ENCODE results near the gene SMYD3. TPM values are rescaled to one million over a fixed set of nuclear protein-coding genes. Genes with fewer than 3 reads are reported as not detected.
"Not testable (repeated sequence)": the region's sequence is repeated elsewhere in the genome, so short reads cannot be mapped to it uniquely, and the experiment has no call there.

The SMYD3 gene
- total RNA-seq, 2 donors from 2014 or later = 23.8 to 34.0 TPM

DNA sequence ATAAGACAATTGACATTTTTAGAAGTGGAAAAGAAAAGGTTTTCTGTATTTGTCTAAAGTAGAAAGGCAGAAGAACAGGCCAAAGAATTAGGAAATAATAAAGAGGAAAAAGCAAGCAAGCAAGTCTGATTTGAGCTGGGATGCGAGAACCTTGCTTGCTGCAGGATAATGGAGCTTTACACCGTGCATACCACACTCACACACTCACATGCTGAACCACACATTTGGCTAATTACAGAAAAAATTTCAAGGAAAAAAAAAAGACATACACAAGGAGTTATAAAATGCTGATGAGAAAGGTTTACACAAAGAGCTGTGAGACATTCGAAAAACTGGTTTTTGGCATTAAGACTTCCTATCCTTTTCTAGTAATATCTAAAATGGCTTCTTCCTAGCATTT is 758.4 kb downstream of the SMYD3 start:
- no peak overlapping the region for H3K4me3 Mint-ChIP-seq
- no peak for ATAC-seq (replicated peaks)
- H3K36me3 Mint-ChIP-seq (ENCODE audit: low read depth) = peaks cover 29% of the 10 kb centered on the region
- H3K27ac Mint-ChIP-seq = no peak overlapping the region
- peaks cover 14% of the 10 kb centered on the region for H3K9me3 Mint-ChIP-seq
- H3K27me3 Mint-ChIP-seq = no peaks in the 10 kb centered on the region
- H3K4me1 Mint-ChIP-seq = no peaks in the 10 kb centered on the region

DNA sequence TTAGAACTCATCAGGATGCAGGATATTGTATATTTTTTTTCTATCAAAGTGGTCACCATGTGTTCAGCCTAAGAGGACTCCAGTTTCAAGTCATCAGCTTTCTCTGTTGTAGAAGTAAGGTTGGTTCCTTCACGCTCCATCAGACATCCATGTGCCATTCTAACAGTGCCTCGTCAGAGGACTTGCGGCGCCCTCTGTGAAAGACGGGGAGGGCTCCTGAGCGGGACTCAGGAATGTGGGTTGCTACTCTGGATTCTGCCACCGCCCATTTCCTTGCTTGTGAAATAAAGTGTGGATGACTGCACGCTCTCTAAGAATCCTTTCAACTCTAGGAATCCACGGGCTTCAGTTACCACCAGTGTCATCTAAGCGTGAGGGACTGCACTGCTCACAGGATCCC is 758.8 kb downstream of the SMYD3 start:
- Mint-ChIP-seq H3K27ac (no peak overlapping the region), H3K27me3 (no peaks in the 10 kb centered on the region), H3K4me3 (no peak overlapping the region), H3K9me3 (peaks cover 14% of the 10 kb centered on the region), H3K36me3 (ENCODE audit: low read depth) (peaks cover 29% of the 10 kb centered on the region), H3K4me1 (no peaks in the 10 kb centered on the region)
- no peak for ATAC-seq (replicated peaks)

DNA sequence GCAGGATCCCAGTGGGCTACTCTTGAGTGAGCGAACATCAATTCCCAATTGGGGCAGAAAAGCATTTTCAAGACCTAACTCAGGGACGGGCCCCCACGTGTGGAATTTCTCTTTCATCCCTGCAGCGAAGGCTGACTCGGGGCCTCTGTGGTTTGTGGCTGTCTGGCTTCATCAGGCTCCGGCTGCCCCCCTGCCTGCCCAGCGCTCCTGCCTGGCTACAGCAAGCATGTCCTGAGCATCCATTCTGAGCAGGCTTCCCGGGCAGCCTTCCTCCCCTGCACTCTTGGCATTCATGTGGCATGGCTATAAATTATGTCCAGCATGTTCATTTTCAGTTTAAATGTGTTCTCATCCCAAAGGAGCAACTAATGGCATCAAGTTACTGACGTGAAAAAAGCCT is 764.2 kb downstream of the SMYD3 start:
- Mint-ChIP-seq H3K27ac (no peak overlapping the region), H3K4me3 (no peak overlapping the region), H3K9me3 (peaks cover 10% of the 10 kb centered on the region), H3K36me3 (ENCODE audit: low read depth) (peaks cover 11% of the 10 kb centered on the region), H3K4me1 (no peaks in the 10 kb centered on the region), H3K27me3 (no peaks in the 10 kb centered on the region)
- no peak for ATAC-seq (replicated peaks)

DNA sequence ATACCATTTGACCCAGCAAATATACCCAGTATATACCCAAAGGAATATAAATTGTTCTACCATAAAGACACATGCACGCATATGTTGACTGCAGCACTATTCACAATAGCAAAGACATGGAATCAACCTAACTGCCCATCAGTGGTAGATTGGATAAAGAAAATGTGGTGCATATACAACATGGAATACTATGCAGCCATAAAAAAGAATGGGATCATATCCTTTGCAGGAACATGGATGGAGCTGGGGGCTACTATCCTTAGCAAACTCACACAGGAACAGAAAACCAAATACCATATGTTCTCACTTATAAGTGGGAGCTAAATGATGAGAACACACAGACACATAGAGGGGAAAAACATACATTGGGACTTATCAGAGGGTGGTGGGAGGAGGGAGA is 766.7 kb downstream of the SMYD3 start:
- not testable (repeated sequence) for H3K27me3 Mint-ChIP-seq; H3K4me3 Mint-ChIP-seq; H3K36me3 Mint-ChIP-seq (ENCODE audit: low read depth); H3K4me1 Mint-ChIP-seq; H3K27ac Mint-ChIP-seq; H3K9me3 Mint-ChIP-seq; ATAC-seq (replicated peaks)

DNA sequence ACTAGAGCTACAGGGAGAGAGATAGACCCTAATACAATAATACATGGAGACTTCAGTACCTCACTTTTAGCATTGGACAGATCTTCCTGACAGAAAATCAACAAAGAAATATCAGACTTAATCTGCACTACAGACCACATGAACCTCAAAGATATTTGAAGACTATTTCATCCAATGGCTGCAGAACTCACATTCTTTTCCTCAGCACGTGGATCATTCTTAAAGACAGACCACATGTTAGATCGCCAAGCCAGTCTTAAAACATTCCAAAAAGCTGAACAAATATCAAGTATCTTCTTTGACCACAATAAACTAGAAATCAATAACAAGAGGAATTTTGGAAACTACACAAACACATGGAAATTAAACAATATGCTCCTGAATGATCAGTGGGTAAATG is 776.3 kb downstream of the SMYD3 start:
- no peak for ATAC-seq (replicated peaks)
- Mint-ChIP-seq H3K27ac (no peak overlapping the region), H3K4me3 (no peak overlapping the region), H3K9me3 (peaks cover 36% of the 10 kb centered on the region), H3K36me3 (ENCODE audit: low read depth) (no peaks in the 10 kb centered on the region), H3K4me1 (no peaks in the 10 kb centered on the region), H3K27me3 (no peaks in the 10 kb centered on the region)

DNA sequence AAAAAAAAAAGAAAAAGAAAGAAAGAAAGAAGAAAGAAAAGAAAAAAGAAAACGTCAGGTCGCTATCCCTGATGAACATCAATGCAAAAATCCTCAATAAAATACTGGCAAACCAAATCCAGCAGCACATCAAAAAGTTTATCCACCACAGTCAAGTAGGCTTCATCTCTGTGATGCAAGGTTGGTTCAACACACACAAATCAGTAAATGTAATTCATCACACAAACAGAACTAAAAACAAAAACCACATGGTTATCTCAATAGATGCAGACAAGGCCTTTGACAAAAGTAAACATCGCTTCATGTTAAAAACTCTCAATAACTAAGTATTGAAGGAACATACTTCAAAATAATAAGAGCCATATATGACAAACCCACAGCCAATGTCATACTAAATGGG is 779.0 kb downstream of the SMYD3 start:
- H3K4me3 Mint-ChIP-seq; ATAC-seq (replicated peaks); H3K36me3 Mint-ChIP-seq (ENCODE audit: low read depth); H3K27ac Mint-ChIP-seq; H3K4me1 Mint-ChIP-seq; H3K27me3 Mint-ChIP-seq: not testable (repeated sequence)
- peaks cover 39% of the 10 kb centered on the region for H3K9me3 Mint-ChIP-seq

DNA sequence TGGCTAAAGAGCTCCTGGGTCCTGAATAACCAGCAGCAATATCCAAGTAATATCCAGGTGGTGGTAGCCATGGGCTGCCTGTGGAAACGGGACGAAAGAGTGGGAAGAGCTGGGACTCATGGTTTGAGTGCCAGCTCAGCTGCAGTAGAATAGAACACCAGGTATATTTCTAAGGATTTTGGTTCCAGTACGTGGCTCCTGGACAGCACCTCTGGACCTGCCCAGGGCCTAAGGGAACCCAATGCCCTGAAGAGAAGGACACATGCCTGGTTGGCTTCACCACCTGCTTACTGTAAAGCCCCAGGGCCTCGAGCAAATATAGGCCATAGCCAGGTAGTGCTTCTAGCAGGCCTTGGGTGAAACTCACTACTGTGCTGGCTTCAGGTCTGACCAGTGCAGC is 785.6 kb downstream of the SMYD3 start:
- Mint-ChIP-seq H3K4me3 (no peak overlapping the region), H3K27ac (no peak overlapping the region), H3K4me1 (no peaks in the 10 kb centered on the region), H3K9me3 (peaks cover 18% of the 10 kb centered on the region), H3K36me3 (ENCODE audit: low read depth) (no peaks in the 10 kb centered on the region), H3K27me3 (no peaks in the 10 kb centered on the region)
- ATAC-seq (replicated peaks) = no peak

DNA sequence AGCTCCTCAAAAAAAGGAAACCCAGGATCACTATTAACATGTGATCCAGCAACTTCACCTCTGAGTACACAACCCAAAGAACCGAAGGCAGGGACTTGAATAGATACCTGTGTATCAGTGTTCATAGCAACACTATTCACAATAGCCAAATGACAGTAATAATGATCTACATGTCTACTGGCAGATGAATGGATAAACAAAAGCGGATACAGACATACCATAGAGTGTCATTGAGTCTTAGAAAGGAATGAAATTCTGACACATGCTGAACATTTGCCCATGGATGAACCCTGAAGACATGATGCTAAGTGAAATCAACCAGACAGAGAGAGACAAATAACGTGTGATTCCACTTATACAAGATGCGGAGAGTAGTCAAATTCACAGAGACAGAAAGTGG is 788.1 kb downstream of the SMYD3 start:
- Mint-ChIP-seq H3K27ac (no peak overlapping the region), H3K4me3 (no peak overlapping the region), H3K27me3 (no peaks in the 10 kb centered on the region), H3K9me3 (peaks cover 9% of the 10 kb centered on the region), H3K4me1 (no peaks in the 10 kb centered on the region), H3K36me3 (ENCODE audit: low read depth) (no peaks in the 10 kb centered on the region)
- ATAC-seq (replicated peaks) = no peak

DNA sequence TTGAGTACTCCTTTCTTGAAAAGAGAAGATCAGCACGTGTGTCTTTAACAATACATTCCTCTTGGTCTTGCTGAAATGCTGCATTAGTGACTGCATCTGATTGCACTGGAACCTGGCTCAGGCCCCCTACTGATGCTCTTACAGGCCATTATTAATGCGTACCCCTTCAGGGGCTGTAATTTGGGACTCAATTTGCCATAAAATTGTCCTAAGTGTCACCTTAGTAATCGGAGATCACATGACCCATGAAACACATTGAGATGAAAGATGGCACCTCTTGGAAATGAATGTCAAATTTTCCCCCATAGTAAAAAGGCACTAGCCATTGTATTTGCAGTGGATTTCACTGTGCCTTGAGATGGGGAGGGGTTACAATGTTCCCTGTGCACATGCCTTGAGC is 789.0 kb downstream of the SMYD3 start:
- H3K9me3 Mint-ChIP-seq = peaks cover 9% of the 10 kb centered on the region
- no peaks in the 10 kb centered on the region for H3K36me3 Mint-ChIP-seq (ENCODE audit: low read depth)
- H3K27me3 Mint-ChIP-seq = no peaks in the 10 kb centered on the region
- no peak overlapping the region for H3K4me3 Mint-ChIP-seq
- no peak for ATAC-seq (replicated peaks)
- H3K27ac Mint-ChIP-seq = no peak overlapping the region
- no peaks in the 10 kb centered on the region for H3K4me1 Mint-ChIP-seq

DNA sequence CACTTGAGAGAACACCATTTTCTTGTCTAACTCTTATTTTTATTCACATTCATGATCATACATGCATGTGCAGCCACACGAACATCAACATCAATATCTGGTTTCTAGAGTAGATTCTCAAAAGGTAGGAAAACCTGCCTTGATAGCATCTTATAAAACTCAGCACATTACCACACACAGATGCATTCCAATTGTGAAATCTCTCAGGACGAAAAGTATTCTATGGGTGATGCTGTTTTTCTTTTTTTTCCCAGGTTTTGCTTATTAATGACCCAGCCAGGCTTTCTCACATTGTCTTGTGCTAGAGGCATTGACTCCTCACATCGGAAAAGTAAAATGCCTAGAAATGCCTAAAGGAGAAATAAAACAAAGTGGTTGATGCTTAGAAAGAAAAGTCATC is 789.5 kb downstream of the SMYD3 start:
- Mint-ChIP-seq H3K4me1 (no peaks in the 10 kb centered on the region), H3K4me3 (no peak overlapping the region), H3K36me3 (ENCODE audit: low read depth) (no peaks in the 10 kb centered on the region), H3K9me3 (peaks cover 9% of the 10 kb centered on the region), H3K27me3 (no peaks in the 10 kb centered on the region), H3K27ac (no peak overlapping the region)
- ATAC-seq (replicated peaks) = no peak

DNA sequence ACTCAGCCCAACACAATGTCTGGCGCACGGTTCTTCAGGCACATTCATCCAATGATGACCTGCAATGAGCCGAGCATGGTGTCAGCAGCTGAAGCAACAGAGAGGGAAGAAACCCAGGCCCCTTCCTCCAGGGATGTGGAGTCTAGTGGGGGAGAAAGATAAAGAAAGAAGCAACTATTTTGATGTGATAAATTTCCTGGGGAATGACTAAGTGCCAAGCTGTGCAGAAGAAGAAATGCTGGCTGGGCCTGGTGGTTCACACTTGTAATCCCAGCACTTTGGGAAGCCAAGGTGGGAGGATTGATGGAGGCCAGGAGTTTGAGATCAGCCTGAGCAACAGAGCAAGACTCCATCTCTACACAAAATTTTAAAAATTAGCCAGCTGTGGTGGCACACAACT is 790.5 kb downstream of the SMYD3 start:
- Mint-ChIP-seq H3K27me3 (no peaks in the 10 kb centered on the region), H3K36me3 (ENCODE audit: low read depth) (no peaks in the 10 kb centered on the region), H3K27ac (no peak overlapping the region), H3K4me3 (no peak overlapping the region), H3K4me1 (no peaks in the 10 kb centered on the region), H3K9me3 (peaks cover 9% of the 10 kb centered on the region)
- no peak for ATAC-seq (replicated peaks)

DNA sequence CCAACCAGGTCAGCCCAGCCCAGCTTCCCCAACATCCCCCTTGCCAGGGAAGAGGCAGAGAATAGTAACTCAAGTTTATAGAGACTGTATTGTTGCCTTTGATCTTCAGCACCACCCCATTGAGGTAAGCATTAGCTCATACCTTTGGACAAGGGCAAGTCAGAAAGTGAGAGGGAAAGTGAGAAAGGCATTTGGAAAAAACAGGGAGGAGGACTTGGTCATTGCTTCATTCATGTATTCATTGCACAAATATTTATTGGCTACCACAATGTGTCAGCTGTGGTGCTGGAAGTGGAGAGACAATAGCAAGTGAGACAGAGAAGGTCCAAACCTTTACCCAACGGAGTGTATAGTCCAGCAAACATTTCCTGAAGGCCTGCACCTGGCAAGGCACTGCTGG is 791.1 kb downstream of the SMYD3 start:
- H3K27me3 Mint-ChIP-seq = no peaks in the 10 kb centered on the region
- no peaks in the 10 kb centered on the region for H3K4me1 Mint-ChIP-seq
- ATAC-seq (replicated peaks) = no peak
- no peaks in the 10 kb centered on the region for H3K36me3 Mint-ChIP-seq (ENCODE audit: low read depth)
- peaks cover 9% of the 10 kb centered on the region for H3K9me3 Mint-ChIP-seq
- no peak overlapping the region for H3K27ac Mint-ChIP-seq
- no peak overlapping the region for H3K4me3 Mint-ChIP-seq

DNA sequence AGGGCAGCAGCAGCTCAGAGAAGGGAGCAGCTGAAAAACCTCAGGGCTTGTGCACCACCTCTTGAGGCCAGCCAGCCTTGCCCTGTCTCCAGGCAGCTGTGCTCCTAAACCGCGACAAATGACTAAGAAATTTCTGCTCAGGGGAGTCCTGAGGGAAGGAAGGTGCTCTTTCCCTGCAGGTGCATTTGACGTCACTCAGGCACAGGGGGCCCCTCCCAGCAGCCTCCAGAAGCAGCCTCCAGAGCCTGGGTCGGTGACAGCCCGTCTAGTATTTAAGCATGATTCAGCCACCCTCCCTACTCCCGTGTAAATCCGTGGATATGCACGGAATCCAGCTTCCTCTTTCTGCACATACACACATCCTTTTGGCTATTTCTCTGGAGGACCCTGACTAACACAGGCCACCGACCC is 791.8 kb downstream of the SMYD3 start:
- Mint-ChIP-seq H3K27me3 (no peaks in the 10 kb centered on the region), H3K4me3 (no peak overlapping the region), H3K36me3 (ENCODE audit: low read depth) (no peaks in the 10 kb centered on the region), H3K4me1 (no peaks in the 10 kb centered on the region), H3K27ac (no peak overlapping the region), H3K9me3 (peaks cover 9% of the 10 kb centered on the region)
- no peak for ATAC-seq (replicated peaks)

DNA sequence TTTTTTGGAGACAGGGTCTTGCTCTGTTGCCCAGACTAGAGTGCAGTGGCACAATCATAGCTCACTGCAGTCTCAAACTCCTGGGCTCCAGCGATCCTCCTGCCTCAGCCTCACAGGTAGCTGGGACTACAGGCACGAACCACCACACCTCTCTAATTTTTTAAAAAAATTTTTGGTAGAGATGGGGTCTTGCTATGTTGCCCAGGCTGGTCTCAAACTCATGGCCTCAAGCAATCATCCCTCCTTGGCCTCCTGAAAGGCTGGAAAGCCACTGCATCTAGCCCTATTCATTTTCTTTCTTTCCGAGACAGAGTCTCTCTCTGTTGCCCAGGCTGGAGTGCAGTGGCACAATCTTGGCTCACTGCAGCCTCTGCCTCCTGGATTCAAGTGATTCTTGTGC is 793.1 kb downstream of the SMYD3 start:
- not testable (repeated sequence) for ATAC-seq (replicated peaks); H3K27me3 Mint-ChIP-seq; H3K36me3 Mint-ChIP-seq (ENCODE audit: low read depth); H3K27ac Mint-ChIP-seq; H3K9me3 Mint-ChIP-seq; H3K4me3 Mint-ChIP-seq; H3K4me1 Mint-ChIP-seq

DNA sequence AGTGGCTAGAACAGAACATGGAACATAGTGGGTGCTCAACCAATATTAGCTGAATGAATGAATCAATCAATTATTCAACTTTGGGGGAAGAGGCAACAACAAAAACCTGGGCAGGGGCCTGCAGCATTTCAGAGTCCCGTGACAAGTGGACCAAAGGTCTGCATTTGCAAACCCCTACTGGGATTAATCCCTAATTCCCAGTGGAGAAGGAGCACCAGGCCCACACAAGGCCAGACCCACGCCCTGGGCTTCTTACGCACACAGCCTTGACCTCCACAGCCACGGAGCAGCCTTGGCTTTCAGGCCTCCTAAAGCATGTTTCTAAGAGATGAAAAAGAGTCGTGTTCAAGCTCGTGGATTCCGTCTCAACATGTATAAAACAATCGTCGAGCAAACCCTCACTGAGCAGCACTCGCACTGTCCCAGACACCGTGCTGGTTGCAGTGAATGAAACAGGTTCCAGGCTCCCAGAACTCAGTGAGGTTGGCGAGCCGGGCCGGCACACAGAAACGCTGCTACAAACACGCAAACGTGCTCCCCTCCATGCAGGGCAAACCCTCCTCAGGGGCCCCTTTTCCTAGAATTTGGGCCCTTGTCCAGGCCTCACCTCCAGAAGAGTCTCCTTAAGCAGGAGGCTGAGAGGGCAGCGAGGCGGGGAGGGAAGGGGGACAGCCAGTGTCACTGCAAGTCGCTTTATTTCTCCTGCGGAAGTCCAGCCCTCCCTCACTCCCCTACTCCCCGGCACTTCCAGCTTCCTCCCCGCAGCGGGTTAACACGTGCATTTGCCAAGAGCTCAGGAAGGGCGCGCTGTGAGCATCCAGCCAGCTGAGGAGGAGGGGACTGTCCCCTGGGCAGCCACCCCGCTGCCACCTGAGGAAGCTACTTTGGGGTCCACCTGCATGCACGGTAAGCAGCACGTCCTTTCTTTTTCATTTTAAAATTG is 795.8 kb downstream of the SMYD3 start:
- ATAC-seq (replicated peaks) = no peak
- Mint-ChIP-seq H3K9me3 (no peaks in the 10 kb centered on the region), H3K36me3 (ENCODE audit: low read depth) (no peaks in the 10 kb centered on the region), H3K27ac (no peak overlapping the region), H3K4me3 (no peak overlapping the region), H3K4me1 (no peaks in the 10 kb centered on the region), H3K27me3 (no peaks in the 10 kb centered on the region)

DNA sequence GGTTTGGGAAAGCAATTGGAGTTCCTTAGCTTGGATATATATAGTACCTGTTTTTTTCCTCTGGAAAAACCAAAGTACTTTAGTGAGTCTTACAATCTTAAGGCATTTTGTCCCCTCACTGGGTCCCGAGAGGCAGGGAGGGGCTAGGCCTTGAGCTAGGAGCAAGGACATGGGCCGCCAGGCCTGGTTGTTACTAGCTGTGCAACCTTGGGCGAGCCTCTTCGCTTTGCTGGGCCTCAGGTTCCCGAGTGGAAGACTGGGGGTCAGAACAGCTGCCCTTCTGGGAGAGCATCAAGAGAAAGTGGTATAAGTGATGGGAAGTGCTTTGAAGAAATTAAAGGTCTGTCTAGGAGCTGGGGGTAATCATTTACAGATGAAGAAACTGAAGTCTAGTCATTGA is 799.1 kb downstream of the SMYD3 start:
- Mint-ChIP-seq H3K9me3 (no peaks in the 10 kb centered on the region), H3K27ac (no peak overlapping the region), H3K4me1 (no peaks in the 10 kb centered on the region), H3K36me3 (ENCODE audit: low read depth) (no peaks in the 10 kb centered on the region), H3K27me3 (no peaks in the 10 kb centered on the region), H3K4me3 (no peak overlapping the region)
- ATAC-seq (replicated peaks) = no peak
